GM19351 (cell line): ENCODE data around the gene BRIP1.
"Not testable (repeated sequence)": the region's sequence is repeated elsewhere in the genome, so short reads cannot be mapped to it uniquely, and the experiment has no call there.

Experiments used
- ATAC-seq: cut with Tn5 transposase; IDR thresholded peaks from one replicate; pipeline ENCODE4 v1.9.1; 2021; ENCODE audit warnings: mild to moderate bottlenecking, moderate library complexity; ENCODE audit not compliant: unreplicated experiment

The BRIP1 gene

DNA sequence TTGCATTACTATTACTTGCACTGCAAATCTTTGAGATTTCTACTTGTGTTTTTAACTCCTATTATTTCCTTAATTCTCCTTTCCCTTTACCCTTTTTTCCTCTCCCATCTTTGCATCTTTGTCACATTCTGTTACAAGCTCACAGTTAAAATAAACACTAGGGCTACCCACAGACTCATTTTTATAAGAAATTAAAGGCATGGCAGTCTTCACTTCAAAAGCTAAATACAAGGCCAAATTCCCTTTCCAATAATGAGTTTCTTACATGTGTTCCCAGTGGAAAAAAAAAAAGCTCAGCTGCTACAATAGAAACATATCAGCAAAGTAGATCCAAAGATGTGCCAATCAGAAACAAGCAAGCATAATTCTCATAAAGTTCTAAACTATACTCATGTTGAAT, 3.7 kb upstream of the BRIP1 start:
- no peak for ATAC-seq

DNA sequence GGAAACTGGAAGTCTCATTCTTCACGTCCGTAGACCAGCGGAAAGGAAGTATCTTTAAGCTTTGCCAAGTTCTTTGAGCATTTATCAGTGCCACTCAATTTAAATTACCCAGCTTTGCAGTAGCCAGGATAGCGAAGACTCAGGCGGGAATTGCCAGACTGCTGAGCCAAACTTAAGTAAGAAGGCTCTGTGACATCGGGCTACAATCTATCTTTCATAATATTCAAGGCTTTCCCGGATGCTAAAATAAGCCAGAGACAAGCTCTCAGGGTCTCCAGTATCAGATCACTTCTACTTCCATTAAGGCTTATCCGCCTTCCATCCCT, 436 bp upstream of the BRIP1 start:
- no peak for ATAC-seq

DNA sequence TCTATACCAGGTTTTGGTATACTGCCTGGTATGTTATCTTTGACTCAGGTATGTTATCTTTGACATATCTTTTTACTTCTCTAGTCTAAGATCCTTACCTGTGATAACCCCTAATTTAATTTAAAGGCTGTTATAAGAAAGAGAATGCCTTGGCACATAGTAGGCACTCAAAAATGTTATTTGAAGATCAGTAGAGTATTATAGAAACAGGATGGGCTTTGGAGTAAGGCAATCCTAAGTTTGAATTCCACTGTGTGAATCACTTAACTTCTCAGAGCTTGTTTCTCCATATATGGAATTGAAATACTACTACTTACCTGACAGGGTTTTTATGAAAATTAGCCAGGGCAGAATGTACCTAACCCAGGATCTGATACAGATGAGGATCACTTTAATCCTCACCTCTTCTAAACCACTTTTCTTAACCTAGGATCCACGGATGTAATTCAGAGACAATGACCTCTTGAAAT, 1.2 kb downstream of the BRIP1 start:
- no peak for ATAC-seq

DNA sequence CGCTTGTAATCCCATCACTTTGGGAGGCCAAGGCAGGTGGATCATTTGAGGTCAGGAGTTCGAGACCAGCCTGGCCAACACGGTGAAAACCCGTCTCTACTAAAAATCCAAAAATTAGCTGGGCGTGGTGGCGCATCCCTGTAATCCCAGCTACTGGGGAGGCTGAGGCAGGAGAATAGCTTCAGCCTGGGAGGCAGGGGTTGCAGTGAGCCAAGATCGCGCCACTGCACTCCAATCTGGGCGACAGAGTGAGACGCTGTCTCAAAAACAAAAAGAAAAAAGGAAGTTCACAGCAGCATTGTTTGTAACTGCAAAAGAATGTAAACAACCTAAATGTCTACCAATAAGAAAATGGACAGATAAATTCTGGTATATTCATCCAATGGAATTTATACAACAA, 2.9 kb downstream of the BRIP1 start:
- not testable (repeated sequence) for ATAC-seq

DNA sequence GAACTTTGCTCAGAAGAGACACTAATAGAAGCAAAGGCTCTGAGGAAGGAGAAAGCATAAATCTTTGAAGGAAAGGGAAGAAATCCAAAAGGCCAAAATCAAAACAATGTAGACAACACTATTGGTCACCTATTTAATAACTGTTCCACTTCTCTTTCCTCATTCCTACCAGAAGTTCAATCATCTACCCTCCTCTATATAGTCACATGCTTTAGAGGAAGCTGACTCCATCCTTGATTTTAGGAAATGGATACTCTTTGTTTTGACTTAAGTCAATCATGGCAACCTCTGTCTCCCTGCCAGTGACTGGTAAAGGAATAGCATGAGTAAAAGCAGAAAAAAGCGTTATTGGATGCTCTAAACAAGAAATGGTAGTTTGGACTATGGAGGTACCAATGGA, 7.3 kb downstream of the BRIP1 start:
- no peak for ATAC-seq

DNA sequence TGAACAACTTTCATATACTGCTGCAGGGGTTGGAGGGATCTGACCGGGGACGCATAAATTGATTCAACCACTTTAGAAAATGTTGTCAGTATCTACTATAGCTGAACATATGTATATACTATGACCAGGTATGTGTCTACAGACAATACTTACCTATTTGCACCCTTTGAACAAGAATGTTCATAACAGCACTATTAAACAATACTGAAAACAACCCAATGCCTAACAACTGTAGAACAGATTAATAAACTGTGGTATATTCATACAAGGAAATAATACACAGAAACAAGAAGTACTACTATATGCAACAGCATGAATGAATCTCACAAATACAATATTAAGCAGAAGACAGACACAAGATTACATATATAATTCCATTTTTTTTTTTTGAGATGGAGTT, 10.5 kb downstream of the BRIP1 start:
- no peak for ATAC-seq

DNA sequence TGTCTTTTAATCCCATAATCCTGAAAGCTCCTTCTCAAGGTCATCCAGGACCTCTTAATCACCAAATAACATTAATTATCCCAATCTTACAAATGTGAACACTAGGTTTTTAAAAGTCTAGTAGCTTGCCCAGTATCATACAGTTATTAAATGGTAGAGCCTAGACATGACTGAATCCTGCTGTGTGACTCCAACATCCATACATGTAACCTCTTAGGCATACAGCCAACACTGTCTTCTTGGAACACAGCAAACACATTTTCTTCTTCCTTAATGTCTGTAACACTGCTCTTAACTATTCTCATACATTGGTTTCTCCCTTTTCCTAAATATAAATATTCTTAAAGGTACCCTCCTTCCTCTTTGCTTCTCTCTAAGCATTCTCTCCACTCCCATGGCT, 13.7 kb downstream of the BRIP1 start:
- ATAC-seq, result no peak

DNA sequence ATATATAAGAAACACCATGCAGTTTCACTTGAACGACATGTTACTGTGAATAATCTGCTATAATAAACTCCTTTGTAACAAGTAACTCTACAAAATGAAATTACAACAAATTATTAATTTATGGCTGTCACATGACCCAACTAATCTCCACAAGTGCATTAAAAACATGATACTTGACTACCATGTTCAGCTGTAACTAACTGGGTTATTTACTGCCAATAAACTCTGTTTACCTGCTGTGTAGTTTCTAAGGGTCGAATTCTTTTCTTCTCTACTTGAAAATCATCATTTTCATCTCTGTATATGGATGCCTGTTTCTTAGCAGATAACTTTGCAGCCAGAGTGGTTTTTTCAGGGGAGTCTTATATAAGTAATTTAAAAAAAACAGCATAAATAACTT, 14.4 kb downstream of the BRIP1 start:
- ATAC-seq, result no peak

DNA sequence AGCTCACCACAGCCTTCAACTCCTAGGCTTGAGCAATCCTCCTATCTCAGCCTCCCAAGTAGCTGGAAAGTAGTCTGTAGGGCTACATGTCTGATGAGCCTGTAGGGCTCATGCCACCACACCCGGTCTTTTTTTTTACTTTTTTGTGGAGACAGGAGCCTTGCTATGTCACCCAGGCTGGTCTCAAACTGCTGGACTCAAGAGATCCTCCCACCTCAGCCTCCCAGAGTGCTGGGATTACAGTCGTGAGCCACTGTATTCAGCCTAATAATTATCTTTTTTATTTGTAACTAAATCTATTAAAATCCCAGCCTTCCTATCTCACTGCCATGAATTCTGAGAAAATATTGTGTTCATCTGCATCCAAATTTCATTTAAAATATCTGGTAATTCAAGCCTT, 15.1 kb downstream of the BRIP1 start:
- ATAC-seq, result no peak

DNA sequence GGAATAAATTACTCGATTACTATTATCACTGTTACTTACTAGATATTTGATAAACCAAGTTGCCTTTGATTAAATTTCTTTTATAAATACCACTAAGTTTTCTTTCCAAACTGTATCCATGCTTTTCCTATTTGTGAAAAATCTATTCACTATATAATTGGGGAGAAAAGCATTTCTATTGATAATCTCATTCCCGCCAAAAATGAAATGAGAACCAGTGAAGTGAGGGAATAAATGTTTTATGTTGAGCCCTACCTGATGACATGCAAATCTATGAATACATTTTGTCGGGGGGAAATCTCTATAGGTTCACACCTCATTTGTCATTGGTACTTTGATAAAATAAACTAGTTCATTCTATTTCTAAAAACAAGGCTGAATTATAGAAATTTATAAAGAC, 15.7 kb downstream of the BRIP1 start:
- ATAC-seq, result no peak

DNA sequence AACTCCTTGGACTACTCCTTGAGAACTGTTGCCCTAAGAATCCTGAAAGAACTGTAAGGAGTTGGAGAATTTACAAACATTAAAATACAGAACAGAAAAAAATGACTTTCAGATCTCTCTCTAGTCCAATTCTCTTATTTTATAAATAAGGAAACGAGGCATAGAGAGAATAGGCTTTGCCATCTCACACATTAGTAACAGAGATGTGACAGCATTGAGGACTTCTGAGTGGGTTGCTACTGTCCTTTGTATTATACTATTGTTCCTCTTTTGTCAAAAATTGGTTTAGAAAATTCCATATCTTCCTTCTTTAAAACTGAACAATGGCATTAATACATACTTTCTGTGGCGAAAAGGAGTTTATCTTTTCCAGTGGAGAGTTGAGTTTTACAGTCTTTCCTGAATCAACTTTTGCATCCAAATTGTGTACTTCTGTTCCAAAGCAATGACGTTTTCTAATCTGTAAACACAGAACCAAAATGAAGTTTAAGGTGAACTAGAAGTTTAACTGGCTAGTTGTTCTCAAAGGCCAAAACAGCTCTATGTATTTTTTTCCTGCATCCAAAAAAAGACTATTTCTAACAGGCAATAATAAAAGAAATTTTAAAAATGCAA, 16.5 kb downstream of the BRIP1 start:
- no peak for ATAC-seq

DNA sequence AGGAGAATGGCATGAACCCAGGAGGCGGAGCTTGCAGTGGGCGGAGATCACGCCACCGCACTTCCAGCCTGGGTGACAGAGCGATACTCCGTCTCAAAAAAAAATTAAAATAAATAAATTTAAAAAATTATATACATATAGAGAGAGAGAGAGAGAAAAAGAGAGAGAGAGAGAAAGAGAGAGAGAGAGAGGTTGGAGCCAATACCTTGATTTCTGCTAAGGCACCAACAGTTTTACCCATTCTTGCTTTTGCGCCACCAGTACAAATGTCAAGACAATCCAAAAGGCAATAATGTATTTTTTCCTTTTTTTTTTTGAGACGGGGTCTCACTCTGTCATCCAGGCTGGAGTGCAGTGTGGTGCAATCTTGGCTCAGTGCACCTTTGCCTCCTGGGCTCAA, 17.2 kb downstream of the BRIP1 start:
- no peak for ATAC-seq

DNA sequence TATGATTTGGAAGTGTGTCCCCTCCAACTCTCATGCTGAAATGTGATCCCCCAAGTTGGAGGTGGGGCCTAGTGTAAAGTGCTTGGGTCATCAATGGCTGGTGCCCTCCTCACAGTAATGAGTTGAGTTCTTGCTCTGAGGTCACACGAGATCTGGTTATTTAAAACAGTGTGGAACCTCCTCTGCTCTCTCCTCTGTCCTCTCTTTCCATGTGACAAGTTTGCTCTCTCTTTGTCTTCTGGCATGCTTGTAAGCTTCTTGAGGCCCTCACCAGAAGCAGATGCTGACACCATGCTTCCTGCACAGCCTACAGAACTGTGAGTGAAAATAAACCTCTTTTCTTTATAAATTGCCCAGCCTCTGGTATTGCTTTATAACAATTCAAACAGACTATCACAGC, 19.9 kb downstream of the BRIP1 start:
- ATAC-seq, result no peak

DNA sequence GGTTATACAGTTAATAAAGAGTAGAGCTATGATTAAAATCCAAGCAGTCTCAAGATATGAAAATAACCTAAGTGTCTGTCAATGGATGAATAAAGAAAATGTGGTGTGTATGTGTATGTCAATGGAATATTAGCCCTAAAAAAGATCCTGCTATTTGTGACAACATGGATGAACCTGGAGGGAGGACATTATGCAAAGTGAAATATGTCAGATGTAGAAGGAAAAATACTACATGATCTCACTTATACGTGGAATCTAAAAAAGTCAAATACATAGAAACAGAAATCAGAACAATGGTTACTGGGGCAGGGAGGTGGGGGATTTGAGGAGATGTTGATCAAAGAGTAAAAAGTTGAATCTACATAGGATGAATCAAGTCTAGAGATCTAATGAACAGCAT, 20.4 kb downstream of the BRIP1 start:
- no peak for ATAC-seq

DNA sequence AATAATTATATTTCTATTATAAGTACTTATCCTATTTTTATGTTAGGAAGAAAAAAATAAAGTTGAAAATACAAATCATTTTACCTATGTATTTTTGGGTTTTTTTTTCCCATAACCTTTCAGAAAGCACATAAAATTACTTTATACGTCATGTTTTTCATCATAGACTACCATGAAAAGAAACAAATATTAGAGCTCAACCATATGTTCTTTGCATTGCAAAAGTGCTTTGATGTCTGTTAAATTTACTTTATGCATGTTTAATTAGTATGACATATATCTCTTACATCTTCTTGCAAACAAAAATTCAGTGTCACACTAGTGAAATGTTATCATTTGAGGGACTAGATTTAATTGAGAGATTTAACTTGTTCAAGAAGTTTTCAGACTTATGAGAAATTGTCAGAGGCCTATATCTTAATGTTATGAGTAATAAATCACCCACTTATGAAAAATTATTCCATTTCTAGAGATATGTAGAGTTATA, 24.0 kb downstream of the BRIP1 start:
- no peak for ATAC-seq

DNA sequence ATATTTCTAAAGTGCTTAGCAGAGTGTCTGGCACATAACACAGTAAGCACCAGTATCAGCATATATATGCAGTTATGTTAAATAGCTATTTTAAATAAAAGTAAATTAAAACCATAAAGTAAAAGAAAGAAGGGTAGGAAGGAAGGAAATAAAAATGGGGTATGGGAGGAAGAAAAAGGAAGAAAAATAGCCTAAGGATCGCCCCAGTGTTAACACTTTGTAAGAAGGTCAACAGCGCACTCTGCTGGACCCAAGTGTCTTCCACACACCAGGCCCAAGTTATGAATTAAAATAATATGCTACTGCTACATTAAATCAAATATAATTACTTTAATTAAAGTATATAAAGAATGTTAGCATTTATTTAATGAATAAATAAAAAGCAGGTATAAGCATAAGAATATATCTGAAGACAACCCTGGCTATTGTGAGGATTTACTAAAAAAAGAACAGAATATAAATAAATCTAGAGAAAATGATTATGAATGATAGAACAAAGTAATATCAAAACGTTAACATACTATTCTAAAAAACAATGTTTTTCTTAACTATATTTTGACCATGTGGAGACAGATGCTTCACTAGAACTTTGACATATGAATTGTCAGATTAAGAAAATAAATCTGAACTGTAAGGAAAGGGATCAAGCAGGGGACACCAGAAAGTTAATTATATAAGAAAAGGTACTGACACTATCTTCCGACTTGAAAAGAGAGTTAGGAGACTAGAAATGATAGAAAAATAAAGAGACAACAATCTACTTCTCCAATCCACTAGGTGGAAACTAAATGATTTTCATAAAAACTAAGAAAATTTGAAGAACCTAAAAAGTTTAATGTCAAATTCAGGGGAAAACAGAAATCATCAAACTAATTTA, 25.9 kb downstream of the BRIP1 start:
- ATAC-seq, result no peak

DNA sequence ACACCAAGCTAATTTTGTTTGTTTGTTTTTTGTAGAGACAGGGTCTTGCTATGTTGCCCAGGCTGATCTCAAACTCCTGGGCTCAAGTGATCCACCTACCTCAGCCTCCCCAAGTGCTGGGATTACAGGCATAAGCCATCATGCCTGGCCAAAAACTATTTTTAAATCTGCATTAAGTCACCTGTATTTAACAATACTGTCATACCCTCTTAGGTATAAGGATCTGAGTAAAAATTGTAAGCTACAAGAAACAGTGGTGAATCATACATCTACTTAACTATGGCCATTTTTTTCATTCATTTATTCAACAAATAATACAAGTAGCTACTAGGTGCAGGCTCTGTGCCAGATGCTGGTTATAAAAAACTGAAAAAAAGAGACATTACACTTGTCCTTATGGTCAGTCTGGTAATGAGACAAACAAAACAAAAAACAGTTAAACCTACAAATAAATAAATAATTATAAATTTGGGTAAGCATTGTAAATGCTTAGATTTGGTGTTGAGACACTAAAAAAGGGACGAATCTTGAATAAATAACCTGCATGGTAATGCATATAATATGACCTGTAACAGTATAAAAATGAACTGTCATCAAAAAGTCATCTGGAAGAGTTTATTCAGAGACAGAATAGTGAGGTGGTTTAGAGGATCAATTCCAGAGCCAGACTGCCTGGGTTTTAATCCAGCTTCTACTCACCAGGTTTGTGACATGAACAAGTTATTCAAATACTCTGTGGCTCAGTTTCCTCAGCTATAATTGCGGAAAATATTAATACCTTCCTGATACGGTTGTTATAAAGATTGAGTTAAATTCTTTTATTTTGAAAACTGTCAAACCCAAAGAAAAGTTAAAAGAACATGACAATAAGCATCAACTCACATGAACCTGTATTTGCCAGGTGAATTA, 26.8 kb downstream of the BRIP1 start:
- ATAC-seq, result no peak

DNA sequence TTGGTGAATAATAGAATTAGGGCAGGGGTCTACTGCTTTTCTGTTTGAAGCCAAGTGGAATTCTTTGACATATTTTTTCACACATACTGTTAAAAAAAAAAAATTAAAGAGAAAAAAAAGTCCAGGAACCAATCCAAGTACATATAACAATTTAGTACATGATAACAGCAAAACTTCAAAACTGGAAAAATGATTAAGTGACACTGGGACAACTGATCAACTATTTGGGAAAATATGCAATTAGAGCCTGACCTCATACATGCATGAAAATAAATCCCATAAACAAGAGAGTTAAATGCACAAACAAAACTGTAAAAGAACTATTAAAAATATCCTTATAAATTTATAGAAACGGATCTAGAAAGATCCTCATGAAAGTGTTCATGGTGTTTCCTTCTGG, 27.7 kb downstream of the BRIP1 start:
- ATAC-seq, result no peak

DNA sequence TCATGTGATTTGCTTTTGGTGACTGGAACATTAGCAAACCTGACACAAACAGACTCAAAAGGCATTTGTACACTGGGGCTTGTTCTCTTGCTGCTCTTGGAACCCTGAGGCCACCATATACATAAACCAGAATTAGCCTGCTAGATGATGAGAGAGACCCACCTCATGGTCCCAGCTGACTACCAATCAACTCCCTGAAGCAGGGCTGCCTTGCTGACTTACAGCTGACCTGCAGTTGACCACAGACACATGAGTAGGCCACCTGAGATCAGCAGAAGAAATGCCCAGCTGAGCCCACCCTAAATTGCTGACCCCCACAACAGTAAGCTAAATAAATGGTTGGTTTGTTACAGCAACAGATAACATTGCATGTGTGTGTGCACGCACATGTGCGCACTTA, 28.7 kb downstream of the BRIP1 start:
- ATAC-seq, result no peak

DNA sequence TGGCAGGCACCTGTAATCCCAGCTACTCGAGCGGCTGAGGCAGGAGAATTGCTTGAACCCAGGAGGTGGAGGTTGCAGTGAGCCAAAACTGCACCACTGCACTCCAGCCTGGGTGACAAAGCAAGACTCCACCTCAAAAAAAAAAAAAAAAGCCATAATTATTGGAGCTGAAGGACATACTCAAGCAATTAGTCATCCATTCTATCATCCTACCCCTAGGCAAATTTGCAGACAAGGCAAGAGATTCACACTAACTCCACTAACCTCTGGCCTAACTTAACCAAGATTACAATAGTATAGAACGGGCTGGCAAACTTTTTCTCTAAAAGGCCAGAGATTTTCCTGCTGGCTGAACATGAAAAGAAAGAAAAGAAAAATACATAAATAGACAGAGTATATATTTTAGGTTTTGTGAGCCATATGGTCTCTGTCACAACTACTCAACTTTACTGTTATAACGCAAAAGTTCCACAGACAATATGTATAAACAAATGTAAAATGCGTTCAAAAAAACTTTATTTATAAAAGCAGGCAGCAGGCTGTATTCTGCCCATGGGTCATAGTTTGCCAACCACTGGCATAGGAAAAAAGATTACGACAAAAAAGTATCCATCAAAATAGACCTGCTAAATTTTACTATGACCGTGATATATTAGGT, 29.7 kb downstream of the BRIP1 start:
- ATAC-seq, result no peak

DNA sequence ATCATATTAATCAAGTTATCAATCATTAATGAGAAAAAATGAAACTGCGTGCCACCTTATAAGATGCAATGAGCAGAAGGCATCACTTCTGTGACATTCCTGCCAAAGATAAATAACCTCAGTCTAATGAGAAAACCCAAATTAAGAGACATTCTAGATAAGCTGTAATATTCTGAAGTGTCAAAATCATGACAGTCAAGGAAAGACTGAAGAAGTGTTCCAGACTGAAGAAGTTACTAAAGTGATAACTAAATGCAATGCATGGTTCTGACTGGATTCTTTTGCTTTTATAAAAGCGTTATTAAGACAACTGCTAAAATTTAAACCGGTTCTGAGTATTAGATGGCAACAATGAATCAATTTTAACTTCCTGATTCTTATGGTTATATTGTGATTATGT, 30.9 kb downstream of the BRIP1 start:
- no peak for ATAC-seq
